ENCODE results near the gene ACOX1.

ACOX1 gene

GRCh38 chr17:75915268-75915667 is 63.7 kb downstream of the ACOX1 start:
- H3K36me3 ChIP-seq (ENCODE audit: insufficient read depth, low read length), result no peaks in the 10 kb centered on the region
- TF ChIP-seq EZH2phosphoT487 (IDR thresholded peaks at IDR 0.05; ENCODE audit: borderline replicate concordance) (no peak), CTCF (conservative IDR thresholded peaks at IDR 0.05; ENCODE audit: low read length) (no peak)
- no peak overlapping the region for H3K4me2 ChIP-seq (ENCODE audit: low read depth, low read length, poor library complexity, severe bottlenecking)
- no peak overlapping the region for H2AFZ ChIP-seq (ENCODE audit: low read length)
- H3K9me2 ChIP-seq (replicated peaks; ENCODE audit: low read depth, low read length), result no peaks in the 10 kb centered on the region
- no peaks in the 10 kb centered on the region for H3F3A ChIP-seq (ENCODE audit: low read depth)
- no peaks in the 10 kb centered on the region for H3K9me3 ChIP-seq (ENCODE audit: insufficient read depth, low read depth, low read length)
- peaks cover 18% of the 10 kb centered on the region for H3K4me1 ChIP-seq (ENCODE audit: insufficient read depth, low read length, poor library complexity, severe bottlenecking)
- no peak overlapping the region for H3K9ac ChIP-seq (ENCODE audit: low read depth, low read length, poor library complexity, severe bottlenecking)
- no peaks in the 10 kb centered on the region for H3K79me2 ChIP-seq (ENCODE audit: insufficient read depth, low read length)
- no peaks in the 10 kb centered on the region for H3K27me3 ChIP-seq (ENCODE audit: insufficient read depth, low read length, poor library complexity, severe bottlenecking)
- no peaks in the 10 kb centered on the region for H4K20me1 ChIP-seq (ENCODE audit: insufficient read depth, low read length, poor library complexity, severe bottlenecking)
- no peak overlapping the region for H3K4me3 ChIP-seq (ENCODE audit: low read length, poor library complexity, severe bottlenecking)

- no peaks in the 10 kb centered on the region for H3K79me2 ChIP-seq (ENCODE audit: insufficient read depth, low read length)
- no peaks in the 10 kb centered on the region for H3K9me3 ChIP-seq (ENCODE audit: insufficient read depth, low read depth, low read length)
- no peaks in the 10 kb centered on the region for H3K36me3 ChIP-seq (ENCODE audit: insufficient read depth, low read length)
- H3K4me2 ChIP-seq (ENCODE audit: low read depth, low read length, poor library complexity, severe bottlenecking), result no peak overlapping the region
- H2AFZ ChIP-seq (ENCODE audit: low read length), result no peak overlapping the region
- H3K9ac ChIP-seq (ENCODE audit: low read depth, low read length, poor library complexity, severe bottlenecking), result no peak overlapping the region
- H3K27me3 ChIP-seq (ENCODE audit: insufficient read depth, low read length, poor library complexity, severe bottlenecking), result no peaks in the 10 kb centered on the region
- no peaks in the 10 kb centered on the region for H3F3A ChIP-seq (ENCODE audit: low read depth)
- H3K9me2 ChIP-seq (replicated peaks; ENCODE audit: low read depth, low read length), result no peaks in the 10 kb centered on the region
- peaks cover 23% of the 10 kb centered on the region for H3K4me1 ChIP-seq (ENCODE audit: insufficient read depth, low read length, poor library complexity, severe bottlenecking)
- no peaks in the 10 kb centered on the region for H4K20me1 ChIP-seq (ENCODE audit: insufficient read depth, low read length, poor library complexity, severe bottlenecking)
- H3K4me3 ChIP-seq (ENCODE audit: low read length, poor library complexity, severe bottlenecking), result no peak overlapping the region
- TF ChIP-seq EZH2phosphoT487 (IDR thresholded peaks at IDR 0.05; ENCODE audit: borderline replicate concordance) (no peak), CTCF (conservative IDR thresholded peaks at IDR 0.05; ENCODE audit: low read length) (no peak)
Measured at GRCh38 chr17:75914643-75915267, 64.2 kb downstream of the ACOX1 start.

DNA sequence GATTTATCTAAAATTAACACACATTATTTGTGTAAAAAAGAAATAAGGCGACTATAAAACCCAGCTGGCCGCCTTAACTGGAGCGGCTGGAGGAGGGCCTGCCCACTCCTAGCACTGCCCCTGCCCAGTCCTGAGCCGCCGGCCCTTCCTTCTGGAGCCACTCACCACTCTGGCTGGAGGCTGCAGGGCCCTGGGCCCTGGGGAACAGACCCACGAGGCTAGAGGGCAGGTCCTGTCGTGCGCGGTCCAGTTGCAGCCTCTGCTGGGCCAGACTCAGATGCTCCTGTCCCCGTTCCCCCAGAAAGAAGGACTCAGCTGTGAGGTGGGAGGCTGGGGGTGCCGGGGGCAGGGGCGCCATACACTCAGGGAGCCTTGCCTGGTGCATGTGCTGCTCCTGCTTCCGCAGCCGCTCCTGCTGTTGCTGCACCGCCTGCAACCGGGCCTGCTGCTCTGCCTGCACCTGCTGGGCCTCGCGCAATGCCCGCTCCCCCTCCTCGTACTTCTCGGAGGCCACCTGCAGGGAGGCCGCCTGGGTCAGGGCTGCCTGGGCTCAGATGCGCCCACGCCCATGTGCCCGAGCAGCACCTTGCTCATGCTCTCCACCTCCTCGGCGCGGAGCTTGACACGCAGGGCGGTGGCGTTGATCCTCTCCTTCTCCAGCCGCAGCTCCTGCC is 65.3 kb downstream of the ACOX1 start:
- no peaks in the 10 kb centered on the region for H3K79me2 ChIP-seq (ENCODE audit: insufficient read depth, low read length)
- H4K20me1 ChIP-seq (ENCODE audit: insufficient read depth, low read length, poor library complexity, severe bottlenecking), result no peaks in the 10 kb centered on the region
- no peak for TF ChIP-seq CTCF (conservative IDR thresholded peaks at IDR 0.05; ENCODE audit: low read length)
- no peak for TF ChIP-seq EZH2phosphoT487 (IDR thresholded peaks at IDR 0.05; ENCODE audit: borderline replicate concordance)
- no peaks in the 10 kb centered on the region for H3K27me3 ChIP-seq (ENCODE audit: insufficient read depth, low read length, poor library complexity, severe bottlenecking)
- H3K9me2 ChIP-seq (replicated peaks; ENCODE audit: low read depth, low read length), result no peaks in the 10 kb centered on the region
- no peaks in the 10 kb centered on the region for H3K9me3 ChIP-seq (ENCODE audit: insufficient read depth, low read depth, low read length)
- no peak overlapping the region for H3K9ac ChIP-seq (ENCODE audit: low read depth, low read length, poor library complexity, severe bottlenecking)
- no peaks in the 10 kb centered on the region for H3F3A ChIP-seq (ENCODE audit: low read depth)
- no peak overlapping the region for H2AFZ ChIP-seq (ENCODE audit: low read length)
- H3K4me1 ChIP-seq (ENCODE audit: insufficient read depth, low read length, poor library complexity, severe bottlenecking), result peaks cover 32% of the 10 kb centered on the region
- no peak overlapping the region for H3K4me3 ChIP-seq (ENCODE audit: low read length, poor library complexity, severe bottlenecking)
- H3K36me3 ChIP-seq (ENCODE audit: insufficient read depth, low read length), result no peaks in the 10 kb centered on the region
- H3K4me2 ChIP-seq (ENCODE audit: low read depth, low read length, poor library complexity, severe bottlenecking), result no peak overlapping the region
